Sigmoid colon (tissue), 7 donors: Measurements from ENCODE around the gene GDF7. TPM values are rescaled to one million over a fixed set of nuclear protein-coding genes. Genes with fewer than 3 reads are reported as not detected.

Source experiments
- DNase-seq: peaks from one replicate; pipeline ENCODE4 v3.0.0-alpha.2; 2019
- H3K27ac ChIP-seq, 4 donors: fragments of 200-600 bp; sonication (generic); one replicate each; pipeline ENCODE4 v1.5.1; 2016 to 2019; ENCODE audit warnings: mild to moderate bottlenecking in 1 of 4
- H3K27me3 ChIP-seq, 3 donors: fragments of 200-600 bp; sonication (generic); one replicate each; pipeline ENCODE4 v1.5.1; 2019; ENCODE audit warnings: mild to moderate bottlenecking in 1 of 3
- H3K36me3 ChIP-seq, 4 donors: fragments of 200-600 bp; sonication (generic); one replicate each; pipeline ENCODE4 v1.5.1; 2016 to 2019
- H3K4me1 ChIP-seq, 4 donors: fragments of 200-600 bp; sonication (generic); one replicate each; pipeline ENCODE4 v1.5.1; 2017 to 2019
- H3K4me3 ChIP-seq, 4 donors: fragments of 200-600 bp; sonication (generic); one replicate each; pipeline ENCODE4 v1.5.1; 2017 to 2019; ENCODE audit warnings: mild to moderate bottlenecking in 2 of 4, moderate library complexity in 1 of 4
- H3K9me3 ChIP-seq, 4 donors: fragments of 200-600 bp in 3 of 4; sonication (generic) in 3 of 4; one replicate each; pipeline versions ENCODE4 v1.5.1 to v1.6.1; 2013 to 2019
- CTCF ChIP-seq, 4 experiments: fragments of 450-650 bp in 3 of 4; fragments of 200-600 bp in 1 of 4; IDR thresholded peaks; one replicate each; pipeline ENCODE4 v1.5.1; 2016 to 2019; ENCODE audit warnings: antibody characterized with exemption in 4 of 4, mild to moderate bottlenecking in 3 of 4, moderate library complexity in 2 of 4
- EP300 ChIP-seq, 4 donors: sonication (generic); formaldehyde crosslinking; IDR thresholded peaks; one replicate each; pipeline ENCODE4 v1.6.1; 2017; ENCODE audit warnings: antibody characterized with exemption in 4 of 4
- POLR2A ChIP-seq, 2 donors: fragments of 450-650 bp; IDR thresholded peaks; one replicate each; pipeline ENCODE4 v1.6.1; 2016; ENCODE audit warnings: antibody characterized with exemption in 2 of 2, mild to moderate bottlenecking in 2 of 2, moderate library complexity in 2 of 2
- POLR2AphosphoS5 ChIP-seq, 4 donors: sonication (generic); formaldehyde crosslinking; IDR thresholded peaks; one replicate each; pipeline ENCODE4 v1.6.1; 2017; ENCODE audit warnings: antibody characterized with exemption in 4 of 4
- WGBS, 2 donors: extraction: QIAGEN DNeasy Blood & Tissue Kit; methylation state at CpG; one replicate each; pipeline ENCODE4 v1.1.7; 2013; 5-methylcytosine and 5-hydroxymethylcytosine counted together
- intact Hi-C: fragments of 100-400 bp; cut with DNase I; formaldehyde crosslinking; loops from one replicate; pipeline ENCODE4 v1.15.1; 2023
- polyA plus RNA-seq, 3 donors: library from polyadenylated mRNA; stranded (reverse); fragments of 200-250 nt; gene quantifications; one replicate each; pipeline ENCODE4 v1.2.3, GENCODE V29; 2013
- total RNA-seq, 4 donors: library from RNA; depleted of rRNA; stranded (reverse); fragments of >200 nt; gene quantifications; one replicate each; pipeline ENCODE4 v1.1.0, GENCODE V29; 2016
- donor health status: healthy with polysubstance abuse.
- donor health status: Bipolar disorder and iron deficiency.
- donor health status: healthy.

The GDF7 gene
- total and polyA plus RNA-seq, 7 donors: under 0.01 to 1.6 (median 0.60) TPM

- Histone ChIP-seq H3K9me3 (no peaks in the 10 kb centered on the region), H3K36me3 (no peaks in the 10 kb centered on the region), H3K4me1 (peaks cover 0 to 42% (median 33%) of the 10 kb centered on the region in 4 donors), H3K27ac (no peak overlapping the region), H3K27me3 (peaks cover 66 to 98% (median 76%) of the 10 kb centered on the region in 3 donors), H3K4me3 (no peak overlapping the region)
- WGBS, 2 donors: 55 to 66% methylated on average over 8 of the region's 8 CpGs
- TF ChIP-seq CTCF (IDR thresholded peaks at IDR 0.05) (no peak), POLR2A (IDR thresholded peaks at IDR 0.05) (no peak), EP300 (IDR thresholded peaks at IDR 0.05) (no peak), POLR2AphosphoS5 (IDR thresholded peaks at IDR 0.05) (no peak)
- intact Hi-C loops: no loop called here
- no peak for DNase-seq
Observed at GRCh38 chr2:20668871-20669475, 2.0 kb downstream of the GDF7 start.

- WGBS, 2 donors: 19 to 30% methylated on average over 45 of the region's 45 CpGs
- intact Hi-C loops: no loop called here
- H3K27ac ChIP-seq: no peak overlapping the region
- no peaks in the 10 kb centered on the region for H3K36me3 ChIP-seq
- TF ChIP-seq POLR2A (IDR thresholded peaks at IDR 0.05) (no peak), POLR2AphosphoS5 (IDR thresholded peaks at IDR 0.05) (no peak), EP300 (IDR thresholded peaks at IDR 0.05) (no peak), CTCF (IDR thresholded peaks at IDR 0.05) (no peak)
- DNase-seq: no peak
- peaks cover 0 to 45% (median 33%) of the 10 kb centered on the region in 4 donors for H3K4me1 ChIP-seq
- H3K27me3 ChIP-seq: peaks cover 59 to 95% (median 73%) of the 10 kb centered on the region in 3 donors
- H3K4me3 ChIP-seq: no peak overlapping the region
- H3K9me3 ChIP-seq: no peaks in the 10 kb centered on the region
Observed at GRCh38 chr2:20669562-20670314, 2.8 kb downstream of the GDF7 start.

GRCh38 chr2:20670315-20671035 is 3.5 kb downstream of the GDF7 start:
- Histone ChIP-seq H3K4me1 (peaks cover 0 to 48% (median 34%) of the 10 kb centered on the region in 4 donors), H3K9me3 (no peaks in the 10 kb centered on the region), H3K27ac (no peak overlapping the region), H3K36me3 (no peaks in the 10 kb centered on the region), H3K27me3 (peaks cover 52 to 87% (median 66%) of the 10 kb centered on the region in 3 donors), H3K4me3 (peak overlapping the region in 2 of 4 donors; percentile 16 to 18)
- no peak for DNase-seq
- intact Hi-C loops: no loop called here
- TF ChIP-seq EP300 (IDR thresholded peaks at IDR 0.05): no peak
- no peak for TF ChIP-seq CTCF (IDR thresholded peaks at IDR 0.05)
- no peak for TF ChIP-seq POLR2A (IDR thresholded peaks at IDR 0.05)
- no peak for TF ChIP-seq POLR2AphosphoS5 (IDR thresholded peaks at IDR 0.05)
- 18 to 27% methylated on average over 83 of the region's 83 CpGs for WGBS, 2 donors

- TF ChIP-seq POLR2A (IDR thresholded peaks at IDR 0.05) (no peak), CTCF (IDR thresholded peaks at IDR 0.05) (no peak), POLR2AphosphoS5 (IDR thresholded peaks at IDR 0.05) (no peak), EP300 (IDR thresholded peaks at IDR 0.05) (no peak)
- H3K4me1 ChIP-seq: peaks cover 0 to 47% (median 27%) of the 10 kb centered on the region in 4 donors
- no peak overlapping the region for H3K27ac ChIP-seq
- peak overlapping the region in 1 of 4 donors; percentile 18 for H3K4me3 ChIP-seq
- DNase-seq: no peak
- peaks cover 47 to 80% (median 59%) of the 10 kb centered on the region in 3 donors for H3K27me3 ChIP-seq
- H3K9me3 ChIP-seq: no peaks in the 10 kb centered on the region
- intact Hi-C loops: no loop called here
- 26 to 28% methylated on average over 60 of the region's 60 CpGs for WGBS, 2 donors
- H3K36me3 ChIP-seq: no peaks in the 10 kb centered on the region
Observed at GRCh38 chr2:20671036-20671735, 4.2 kb downstream of the GDF7 start.
